Endothelial cell of umbilical vein (primary cell): ENCODE results near the gene UCK1. TPM values are rescaled to one million over a fixed set of nuclear protein-coding genes. Genes with fewer than 3 reads are reported as not detected.

ENCODE experiments used
- BruUV-seq: library from RNA; stranded (reverse); fragments of 400-500 nt; replicated peaks from 2 replicates; lab custom pipeline; 2021; lab: Mats Ljungman, UMichigan
- CTCF ChIA-PET: fragments of 300-600, 350-600 bp; sonication (Branson Sonifier 250); formaldehyde crosslinking; loops from one replicate; lab custom pipeline; 2021; ENCODE audit warnings: antibody characterized with exemption, inconsistent platforms; lab: Charles Lee
- POLR2A ChIA-PET: fragments of 300-600, 350-600 bp; sonication (Branson Sonifier 250); formaldehyde crosslinking; loops from one replicate; lab custom pipeline; 2021; ENCODE audit warnings: antibody characterized with exemption, inconsistent platforms; lab: Charles Lee
- DNase-seq: peaks from one replicate; pipeline ENCODE4 v3.0.0-alpha.2; 2011; ENCODE audit warnings: low read depth, low spot score
- FAIRE-seq: peaks from 2 replicates; lab custom pipeline; 2011; peaks lifted over from hg19 to GRCh38; lab: Jason Lieb, UNC
- H2AFZ ChIP-seq: 2 replicates; pipeline ENCODE4 v1.6.0; 2012; ENCODE audit warnings: low read depth, low read length, control low read depth, inconsistent platforms
- H3K27ac ChIP-seq: 2 replicates; pipeline ENCODE4 v1.5.1; 2011; ENCODE audit warnings: low read depth, mild to moderate bottlenecking, control low read depth, low read length, moderate library complexity; ENCODE audit not compliant: insufficient read depth
- H3K27me3 ChIP-seq, 2 experiments: 2 replicates each; pipeline versions ENCODE4 v1.6.0 to v1.6.1; 2011; ENCODE audit warnings: low read length in 2 of 2, mixed read lengths in 1 of 2; ENCODE audit not compliant: control insufficient read depth in 2 of 2, insufficient read depth in 2 of 2
- H3K36me3 ChIP-seq, 2 experiments: 2 replicates in 1 of 2; 3 replicates in 1 of 2; pipeline ENCODE4 v1.5.1; 2011; ENCODE audit warnings: low read length in 2 of 2, mild to moderate bottlenecking in 1 of 2, moderate library complexity in 1 of 2; ENCODE audit not compliant: control insufficient read depth in 2 of 2, insufficient read depth in 2 of 2; ENCODE audit errors: extremely low read depth in 1 of 2
- H3K4me1 ChIP-seq: 3 replicates; pipeline ENCODE4 v1.5.1; 2011; ENCODE audit warnings: mild to moderate bottlenecking, low read length; ENCODE audit not compliant: control insufficient read depth, insufficient read depth; ENCODE audit errors: extremely low read depth
- H3K4me2 ChIP-seq: 2 replicates; pipeline ENCODE4 v1.6.1; 2011; ENCODE audit warnings: low read length, control low read depth, mixed read lengths; ENCODE audit not compliant: insufficient read depth
- H3K4me3 ChIP-seq, 3 experiments: fragments of 200-600 bp in 1 of 3; sonication (generic), shearing (Covaris generic) in 1 of 3; replicated peaks in 1 of 3; 2 replicates each; pipeline ENCODE4 v1.5.1; 2011 to 2016; ENCODE audit warnings: control low read depth in 3 of 3, low read length in 3 of 3, mild to moderate bottlenecking in 2 of 3, inconsistent platforms in 1 of 3, low read depth in 1 of 3, moderate library complexity in 1 of 3; ENCODE audit not compliant: insufficient read depth in 1 of 3
- H3K79me2 ChIP-seq: 2 replicates; pipeline ENCODE4 v1.6.0; 2012; ENCODE audit warnings: low read length, inconsistent platforms; ENCODE audit not compliant: control insufficient read depth, insufficient read depth
- H3K9ac ChIP-seq: replicated peaks from 2 replicates; pipeline ENCODE3; 2011; ENCODE audit warnings: low read length, control low read depth; ENCODE audit not compliant: insufficient read depth; ENCODE audit errors: extremely low read depth
- H3K9me1 ChIP-seq: replicated peaks from 3 replicates; pipeline ENCODE4 v1.6.0; 2011; ENCODE audit warnings: mild to moderate bottlenecking, low read length; ENCODE audit not compliant: control insufficient read depth, insufficient read depth; ENCODE audit errors: extremely low read depth
- H3K9me3 ChIP-seq: replicated peaks from 2 replicates; pipeline ENCODE4 v1.5.1; 2012; ENCODE audit warnings: low read length, inconsistent platforms; ENCODE audit not compliant: control insufficient read depth, insufficient read depth
- H4K20me1 ChIP-seq: replicated peaks from 2 replicates; pipeline ENCODE3; 2011; ENCODE audit warnings: mild to moderate bottlenecking, low read length; ENCODE audit not compliant: control insufficient read depth, insufficient read depth; ENCODE audit errors: extremely low read depth
- CTCF ChIP-seq, 2 donors: IDR thresholded peaks; 1 replicate in 1 of 2; 2 replicates in 1 of 2; pipeline ENCODE4 v1.5.1; 2011; ENCODE audit warnings: low read length in 2 of 2, mild to moderate bottlenecking in 2 of 2, moderate library complexity in 2 of 2, control low read depth in 1 of 2, inconsistent platforms in 1 of 2, low read depth in 1 of 2; ENCODE audit not compliant: insufficient read depth in 1 of 2; ENCODE audit errors: extremely low read depth in 1 of 2
- EZH2 ChIP-seq: IDR thresholded peaks from 2 replicates; pipeline ENCODE4 v1.6.1; 2012; ENCODE audit warnings: borderline replicate concordance, low read depth, mild to moderate bottlenecking, moderate library complexity, low read length, inconsistent platforms; ENCODE audit not compliant: severe bottlenecking
- FOS ChIP-seq: IDR thresholded peaks from 2 replicates; pipeline ENCODE4 v1.6.1; 2011; ENCODE audit warnings: mild to moderate bottlenecking, low read length, moderate library complexity, borderline replicate concordance; ENCODE audit not compliant: insufficient read depth
- GATA2 ChIP-seq: IDR thresholded peaks from 2 replicates; pipeline ENCODE4 v1.7.0; 2011; ENCODE audit warnings: low read depth, mild to moderate bottlenecking, moderate library complexity, mixed read lengths, low read length; ENCODE audit not compliant: insufficient read length, insufficient read depth
- JUN ChIP-seq: IDR thresholded peaks from 2 replicates; pipeline ENCODE4 v1.6.1; 2011; ENCODE audit warnings: borderline replicate concordance, low read depth; ENCODE audit not compliant: insufficient read length, insufficient read depth
- MAX ChIP-seq: IDR thresholded peaks from 2 replicates; pipeline ENCODE4 v1.6.1; 2011; ENCODE audit not compliant: insufficient read depth, insufficient read length
- MYC ChIP-seq: IDR thresholded peaks from one replicate; pipeline ENCODE4 v1.6.1; 2011; ENCODE audit warnings: mild to moderate bottlenecking, low read depth, low read length
- POLR2A ChIP-seq: IDR thresholded peaks from 2 replicates; pipeline ENCODE4 v1.6.1; 2012; ENCODE audit warnings: low read depth, mild to moderate bottlenecking, control low read depth, low read length
- POLR2AphosphoS5 ChIP-seq: IDR thresholded peaks from 2 replicates; pipeline ENCODE4 v1.6.1; 2012; ENCODE audit warnings: low read depth, mild to moderate bottlenecking, control low read depth, low read length, moderate library complexity; ENCODE audit not compliant: insufficient read depth
- dilution Hi-C: fragments of 300-500 bp; cut with MboI; formaldehyde crosslinking; loops from one replicate; pipeline ENCODE4 v1.15.0; 2019; ENCODE audit warnings: low sequenced_read_pairs; ENCODE audit not compliant: extremely low pct_ligation_motif_present
- intact Hi-C: fragments of 100-400 bp; cut with micrococcal nuclease; formaldehyde crosslinking; loops from one replicate; pipeline ENCODE4 v1.10.0; 2022
- polyA plus RNA-seq, 4 experiments: library from polyadenylated mRNA; depleted of rRNA in 3 of 4; stranded (reverse) in 3 of 4; unstranded in 1 of 4; fragments of >200 nt; gene quantifications; 2 replicates each; pipeline versions ENCODE4 v1.2.1 to v1.2.3, GENCODE V29; 2011 to 2012; ENCODE audit warnings: missing spikeins in 1 of 4
- total RNA-seq: library from RNA; stranded (reverse); gene quantifications from 2 replicates; pipeline ENCODE4 v1.2.3, GENCODE V29; 2021

The UCK1 gene
- total and polyA plus RNA-seq, 2 donors (not counting 3 experiments of a cell fraction or from before 2014, with no cell fraction given), result 23.6 to 30.1 TPM

- no TSS peak for BruUV-seq
- H3K4me2 ChIP-seq, result no peak overlapping the region
- no peaks in the 10 kb centered on the region for H3K27me3 ChIP-seq
- no peak for DNase-seq
- H3K4me3 ChIP-seq, result no peak overlapping the region
- CTCF ChIA-PET, result interaction anchor here (1.2 kb wide), 1 partner anchor 111 kb away, joined by 3 read pairs; no protein-coding TSS in a partner anchor
- H3K9me3 ChIP-seq, result no peaks in the 10 kb centered on the region
- peaks cover 32 to 82% of the 10 kb centered on the region in 2 experiments for H3K36me3 ChIP-seq
- H3K4me1 ChIP-seq, result no peaks in the 10 kb centered on the region
- H3K79me2 ChIP-seq, result peaks cover 8% of the 10 kb centered on the region
- no peak overlapping the region for H3K9ac ChIP-seq
- no peaks in the 10 kb centered on the region for H3K9me1 ChIP-seq
- H4K20me1 ChIP-seq, result no peaks in the 10 kb centered on the region
- POLR2A ChIA-PET, result no interaction called here
- no peak overlapping the region for H2AFZ ChIP-seq
- dilution Hi-C loops (no loop called here), intact Hi-C loops (no loop called here)
- no peak overlapping the region for H3K27ac ChIP-seq
- no peak for TF ChIP-seq JUN
- no peak for TF ChIP-seq GATA2
- no peak for TF ChIP-seq CTCF (IDR thresholded peaks at IDR 0.05; ENCODE audit: extremely low read depth in 1 of 2, insufficient read depth in 1 of 2, low read depth in 1 of 2, low read length in 2 of 2)
- no peak for TF ChIP-seq POLR2A
- no peak for TF ChIP-seq MYC
- TF ChIP-seq FOS, result no peak
- no peak for TF ChIP-seq MAX
- no peak for TF ChIP-seq EZH2
- TF ChIP-seq POLR2AphosphoS5, result no peak
- FAIRE-seq, result no peak
Measured at GRCh38 chr9:131484051-131484445, 47.0 kb downstream of the UCK1 start.
